Body of pancreas (tissue), 4 donors: Measurements from ENCODE around the gene RIMBP2.

ENCODE experiments used
- POLR2A ChIP-seq, 3 donors: fragments of 450-650 bp; IDR thresholded peaks; one replicate each; pipeline ENCODE4 v1.6.1; 2016; ENCODE audit warnings: antibody characterized with exemption in 3 of 3, mild to moderate bottlenecking in 2 of 3
- TF ChIP-seq, protein P1 (sequence below), 7 experiments: fragments of 450-650 bp in 4 of 7; fragments of 200-600 bp in 3 of 7; sonication (generic) in 3 of 7; IDR thresholded peaks; one replicate each; pipeline ENCODE4 v1.5.1; 2016 to 2019; ENCODE audit warnings: antibody characterized with exemption in 7 of 7

DNA sequence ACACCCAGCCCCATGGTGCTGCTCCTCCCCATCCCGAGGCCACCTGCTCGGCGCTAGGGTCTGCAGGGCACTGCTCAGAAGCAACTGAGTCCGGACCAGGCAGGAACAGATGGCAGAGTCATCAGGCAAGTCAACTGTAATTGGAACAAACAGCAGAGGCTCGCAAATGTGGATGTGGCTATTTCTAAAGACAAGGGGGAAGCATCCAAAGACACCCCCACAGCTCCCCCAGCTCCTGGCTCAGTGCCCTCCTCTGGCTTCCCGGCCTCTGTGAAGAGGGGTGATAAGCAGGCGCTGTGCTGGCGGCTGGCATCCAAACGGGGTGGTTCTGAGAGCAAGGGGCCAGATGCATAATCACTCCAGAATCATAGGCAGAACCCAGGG is 252.8 kb downstream of the RIMBP2 start:
- TF ChIP-seq, protein P1, sequence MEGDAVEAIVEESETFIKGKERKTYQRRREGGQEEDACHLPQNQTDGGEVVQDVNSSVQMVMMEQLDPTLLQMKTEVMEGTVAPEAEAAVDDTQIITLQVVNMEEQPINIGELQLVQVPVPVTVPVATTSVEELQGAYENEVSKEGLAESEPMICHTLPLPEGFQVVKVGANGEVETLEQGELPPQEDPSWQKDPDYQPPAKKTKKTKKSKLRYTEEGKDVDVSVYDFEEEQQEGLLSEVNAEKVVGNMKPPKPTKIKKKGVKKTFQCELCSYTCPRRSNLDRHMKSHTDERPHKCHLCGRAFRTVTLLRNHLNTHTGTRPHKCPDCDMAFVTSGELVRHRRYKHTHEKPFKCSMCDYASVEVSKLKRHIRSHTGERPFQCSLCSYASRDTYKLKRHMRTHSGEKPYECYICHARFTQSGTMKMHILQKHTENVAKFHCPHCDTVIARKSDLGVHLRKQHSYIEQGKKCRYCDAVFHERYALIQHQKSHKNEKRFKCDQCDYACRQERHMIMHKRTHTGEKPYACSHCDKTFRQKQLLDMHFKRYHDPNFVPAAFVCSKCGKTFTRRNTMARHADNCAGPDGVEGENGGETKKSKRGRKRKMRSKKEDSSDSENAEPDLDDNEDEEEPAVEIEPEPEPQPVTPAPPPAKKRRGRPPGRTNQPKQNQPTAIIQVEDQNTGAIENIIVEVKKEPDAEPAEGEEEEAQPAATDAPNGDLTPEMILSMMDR (IDR thresholded peaks at IDR 0.05), result no peak
- no peak for TF ChIP-seq POLR2A (IDR thresholded peaks at IDR 0.05)
